Measurements from ENCODE around the gene GBP3.
A peak's percentile ranks its signal among the peaks of the same experiment; 100 is the strongest.
"Not testable (repeated sequence)": the region's sequence is repeated elsewhere in the genome, so short reads cannot be mapped to it uniquely, and the experiment has no call there.

GBP3 gene

GRCh38 chr1:88974616-88975172 lies 48.0 kb downstream of the GBP3 start:
- DNase-seq = not testable (repeated sequence)

GRCh38 chr1:88973520-88974137 lies 49.0 kb downstream of the GBP3 start:
- DNase-seq = peak; percentile 7

- no peak for DNase-seq
Observed at GRCh38 chr1:88961647-88962275, 60.9 kb downstream of the GBP3 start.

GRCh38 chr1:88961081-88961480 lies 61.6 kb downstream of the GBP3 start:
- DNase-seq = no peak

All from NCI-H1694 treated with DMSO at 0.1 percent for 48 hours (cell line).